Hepatocyte (in vitro differentiated cells): ENCODE results near the gene IFNL2. TPM values are rescaled to one million over a fixed set of nuclear protein-coding genes. Genes with fewer than 3 reads are reported as not detected.

Experiments
- DNase-seq: peaks from one replicate; pipeline ENCODE4 v3.0.0-alpha.2; 2016; ENCODE audit warnings: low spot score
- H2AFZ ChIP-seq: fragments of 200-600 bp; sonication (generic); 2 replicates; pipeline ENCODE4 v1.6.0; 2016; ENCODE audit warnings: antibody characterized with exemption, mild to moderate bottlenecking
- H3K27ac ChIP-seq: fragments of 200-600 bp; sonication (generic); 2 replicates; pipeline ENCODE4 v1.5.1; 2016; ENCODE audit warnings: mild to moderate bottlenecking
- H3K27me3 ChIP-seq: fragments of 200-600 bp; sonication (generic); 2 replicates; pipeline ENCODE4 v1.6.1; 2016
- H3K36me3 ChIP-seq: fragments of 200-600 bp; sonication (generic); replicated peaks from 2 replicates; pipeline ENCODE4 v1.5.1; 2016; ENCODE audit warnings: low read depth; ENCODE audit not compliant: insufficient read depth
- H3K4me1 ChIP-seq: fragments of 200-600 bp; sonication (generic); 2 replicates; pipeline ENCODE4 v1.5.1; 2016; ENCODE audit warnings: mild to moderate bottlenecking, moderate library complexity; ENCODE audit not compliant: insufficient read depth
- H3K4me2 ChIP-seq: fragments of 200-600 bp; sonication (generic); 2 replicates; pipeline ENCODE4 v1.6.0; 2016
- H3K4me3 ChIP-seq: fragments of 200-600 bp; sonication (generic); 2 replicates; pipeline ENCODE4 v1.5.1; 2016; ENCODE audit warnings: mild to moderate bottlenecking
- H3K79me2 ChIP-seq: fragments of 200-600 bp; sonication (generic); 2 replicates; pipeline ENCODE4 v1.6.0; 2017; ENCODE audit warnings: mild to moderate bottlenecking
- H3K9me2 ChIP-seq: fragments of 200-600 bp; sonication (generic); replicated peaks from 2 replicates; pipeline ENCODE4 v1.6.0; 2017; ENCODE audit warnings: mild to moderate bottlenecking; ENCODE audit not compliant: insufficient read depth
- H3K9me3 ChIP-seq: fragments of 200-600 bp; sonication (generic); 2 replicates; pipeline ENCODE4 v1.5.1; 2016; ENCODE audit warnings: low read depth, mild to moderate bottlenecking
- H4K20me1 ChIP-seq: fragments of 200-600 bp; sonication (generic); 2 replicates; pipeline ENCODE4 v1.6.0; 2016; ENCODE audit warnings: mild to moderate bottlenecking; ENCODE audit not compliant: insufficient read depth, poor library complexity, severe bottlenecking
- CTCF ChIP-seq: fragments of 200-600 bp; sonication (generic); IDR thresholded peaks from 2 replicates; pipeline ENCODE4 v1.5.1; 2016; ENCODE audit warnings: antibody characterized with exemption, mild to moderate bottlenecking; ENCODE audit not compliant: poor library complexity
- EZH2 ChIP-seq: fragments of 200-600 bp; sonication (generic); IDR thresholded peaks from 2 replicates; pipeline ENCODE4 v1.6.1; 2016; ENCODE audit warnings: antibody characterized with exemption, mild to moderate bottlenecking, borderline replicate concordance
- EZH2phosphoT487 ChIP-seq: fragments of 200-600 bp; sonication (generic); IDR thresholded peaks from one replicate; pipeline ENCODE4 v1.6.1; 2018; ENCODE audit warnings: antibody characterized with exemption, mild to moderate bottlenecking, low read depth, moderate library complexity; ENCODE audit not compliant: unreplicated experiment, severe bottlenecking
- WGBS: methylation state at CpG from one replicate; pipeline ENCODE4 v1.1.6; 2016; ENCODE audit warnings: low lambda C conversion rate; ENCODE audit errors: missing lambda C conversion rate; 5-methylcytosine and 5-hydroxymethylcytosine counted together
- polyA plus RNA-seq: library from polyadenylated mRNA; unstranded; fragments of >200 nt; fragmentation: Nextera tagmentation; extraction: Ambion mirVana; gene quantifications from 2 replicates; pipeline ENCODE4 v1.2.1, GENCODE V29; 2016
- total RNA-seq: library from RNA; depleted of rRNA; stranded (reverse); fragments of >200 nt; gene quantifications from 2 replicates; pipeline ENCODE4 v1.2.3, GENCODE V29; 2014

The IFNL2 gene
- total and polyA plus RNA-seq, 2 experiments from 2014 or later, result not detected

GRCh38 chr19:39303373-39304184, 35.4 kb downstream of the IFNL2 start:
- peak; percentile 68 for DNase-seq
- Histone ChIP-seq H3K4me3 (no peak overlapping the region), H3K36me3 (no peaks in the 10 kb centered on the region), H4K20me1 (no peaks in the 10 kb centered on the region), H3K4me2 (peak overlapping the region; percentile 43), H3K27ac (peak overlapping the region; percentile 63), H3K9me3 (no peaks in the 10 kb centered on the region), H3K27me3 (peaks cover 13% of the 10 kb centered on the region), H3K79me2 (no peaks in the 10 kb centered on the region), H3K4me1 (peaks cover 44% of the 10 kb centered on the region), H2AFZ (no peak overlapping the region), H3K9me2 (no peaks in the 10 kb centered on the region)
- TF ChIP-seq CTCF, result no peak
- no peak for TF ChIP-seq EZH2phosphoT487
- no peak for TF ChIP-seq EZH2
- 39% methylated on average over 10 of the region's 10 CpGs for WGBS

GRCh38 chr19:39304185-39304513, 36.0 kb downstream of the IFNL2 start:
- no peak for DNase-seq
- peak overlapping the region; percentile 63 for H3K27ac ChIP-seq
- no peaks in the 10 kb centered on the region for H3K9me2 ChIP-seq
- H3K4me3 ChIP-seq, result no peak overlapping the region
- peaks cover 44% of the 10 kb centered on the region for H3K4me1 ChIP-seq
- peaks cover 13% of the 10 kb centered on the region for H3K27me3 ChIP-seq
- no peaks in the 10 kb centered on the region for H3K79me2 ChIP-seq
- TF ChIP-seq CTCF (no peak), EZH2phosphoT487 (no peak), EZH2 (no peak)
- H3K4me2 ChIP-seq, result peak overlapping the region; percentile 43
- H3K9me3 ChIP-seq, result no peaks in the 10 kb centered on the region
- H3K36me3 ChIP-seq, result no peaks in the 10 kb centered on the region
- H2AFZ ChIP-seq, result no peak overlapping the region
- H4K20me1 ChIP-seq, result no peaks in the 10 kb centered on the region

GRCh38 chr19:39304701-39305571, 36.7 kb downstream of the IFNL2 start:
- Histone ChIP-seq H3K36me3 (no peaks in the 10 kb centered on the region), H3K4me3 (no peak overlapping the region), H2AFZ (no peak overlapping the region), H3K27me3 (peaks cover 13% of the 10 kb centered on the region), H3K27ac (no peak overlapping the region), H4K20me1 (no peaks in the 10 kb centered on the region), H3K79me2 (no peaks in the 10 kb centered on the region), H3K9me2 (no peaks in the 10 kb centered on the region), H3K4me1 (peaks cover 44% of the 10 kb centered on the region), H3K9me3 (no peaks in the 10 kb centered on the region), H3K4me2 (peak overlapping the region; percentile 54)
- WGBS, result 44% methylated on average over 6 of the region's 6 CpGs
- TF ChIP-seq EZH2phosphoT487, result no peak
- TF ChIP-seq EZH2, result no peak
- peak; percentile 40 for DNase-seq

GRCh38 chr19:39306075-39306474, 37.9 kb downstream of the IFNL2 start:
- H3K36me3 ChIP-seq, result no peaks in the 10 kb centered on the region
- no peaks in the 10 kb centered on the region for H4K20me1 ChIP-seq
- H3K27me3 ChIP-seq, result peaks cover 13% of the 10 kb centered on the region
- no peak for DNase-seq
- TF ChIP-seq EZH2phosphoT487, result no peak
- no peak for TF ChIP-seq EZH2
- H3K9me2 ChIP-seq, result no peaks in the 10 kb centered on the region
- H3K4me3 ChIP-seq, result no peak overlapping the region
- no peak overlapping the region for H2AFZ ChIP-seq
- H3K4me1 ChIP-seq, result peaks cover 44% of the 10 kb centered on the region
- H3K4me2 ChIP-seq, result peak overlapping the region; percentile 89
- no peaks in the 10 kb centered on the region for H3K9me3 ChIP-seq
- peak overlapping the region; percentile 80 for H3K27ac ChIP-seq
- H3K79me2 ChIP-seq, result no peaks in the 10 kb centered on the region
